Sigmoid colon (tissue), 7 donors: ENCODE measurements around the gene AXDND1. TPM values are rescaled to one million over a fixed set of nuclear protein-coding genes. Genes with fewer than 3 reads are reported as not detected.

Experiments
- DNase-seq: peaks from one replicate; pipeline ENCODE4 v3.0.0-alpha.2; 2019
- H3K27ac ChIP-seq, 4 donors: fragments of 200-600 bp; sonication (generic); one replicate each; pipeline ENCODE4 v1.5.1; 2016 to 2019; ENCODE audit warnings: mild to moderate bottlenecking in 1 of 4
- H3K27me3 ChIP-seq, 3 donors: fragments of 200-600 bp; sonication (generic); one replicate each; pipeline ENCODE4 v1.5.1; 2019; ENCODE audit warnings: mild to moderate bottlenecking in 1 of 3
- H3K36me3 ChIP-seq, 4 donors: fragments of 200-600 bp; sonication (generic); one replicate each; pipeline ENCODE4 v1.5.1; 2016 to 2019
- H3K4me1 ChIP-seq, 4 donors: fragments of 200-600 bp; sonication (generic); one replicate each; pipeline ENCODE4 v1.5.1; 2017 to 2019
- H3K4me3 ChIP-seq, 4 donors: fragments of 200-600 bp; sonication (generic); one replicate each; pipeline ENCODE4 v1.5.1; 2017 to 2019; ENCODE audit warnings: mild to moderate bottlenecking in 2 of 4, moderate library complexity in 1 of 4
- H3K9me3 ChIP-seq, 4 donors: fragments of 200-600 bp in 3 of 4; sonication (generic) in 3 of 4; one replicate each; pipeline versions ENCODE4 v1.5.1 to v1.6.1; 2013 to 2019
- EP300 ChIP-seq, 4 donors: sonication (generic); formaldehyde crosslinking; IDR thresholded peaks; one replicate each; pipeline ENCODE4 v1.6.1; 2017; ENCODE audit warnings: antibody characterized with exemption in 4 of 4
- POLR2A ChIP-seq, 2 donors: fragments of 450-650 bp; IDR thresholded peaks; one replicate each; pipeline ENCODE4 v1.6.1; 2016; ENCODE audit warnings: antibody characterized with exemption in 2 of 2, mild to moderate bottlenecking in 2 of 2, moderate library complexity in 2 of 2
- POLR2AphosphoS5 ChIP-seq, 4 donors: sonication (generic); formaldehyde crosslinking; IDR thresholded peaks; one replicate each; pipeline ENCODE4 v1.6.1; 2017; ENCODE audit warnings: antibody characterized with exemption in 4 of 4
- WGBS, 2 donors: extraction: QIAGEN DNeasy Blood & Tissue Kit; methylation state at CpG; one replicate each; pipeline ENCODE4 v1.1.7; 2013; 5-methylcytosine and 5-hydroxymethylcytosine counted together
- intact Hi-C: fragments of 100-400 bp; cut with DNase I; formaldehyde crosslinking; loops from one replicate; pipeline ENCODE4 v1.15.1; 2023
- polyA plus RNA-seq, 3 donors: library from polyadenylated mRNA; stranded (reverse); fragments of 200-250 nt; gene quantifications; one replicate each; pipeline ENCODE4 v1.2.3, GENCODE V29; 2013
- total RNA-seq, 4 donors: library from RNA; depleted of rRNA; stranded (reverse); fragments of >200 nt; gene quantifications; one replicate each; pipeline ENCODE4 v1.1.0, GENCODE V29; 2016
- TF ChIP-seq, protein P1 (sequence below), 4 experiments: fragments of 450-650 bp in 3 of 4; fragments of 200-600 bp in 1 of 4; IDR thresholded peaks; one replicate each; pipeline ENCODE4 v1.5.1; 2016 to 2019; ENCODE audit warnings: antibody characterized with exemption in 4 of 4, mild to moderate bottlenecking in 3 of 4, moderate library complexity in 2 of 4
- donor health status: healthy with polysubstance abuse.
- donor health status: Bipolar disorder and iron deficiency.
- donor health status: healthy.

Gene AXDND1
- total and polyA plus RNA-seq, 7 donors: 0.14 to 19.2 (median 2.4) TPM; not detected in 1

GRCh38 chr1:179530352-179530751 lies 164.6 kb downstream of the AXDND1 start:
- Histone ChIP-seq H3K27me3 (no peaks in the 10 kb centered on the region), H3K4me1 (peaks cover 0 to 4% (median 0%) of the 10 kb centered on the region in 4 donors), H3K27ac (no peak overlapping the region), H3K4me3 (no peak overlapping the region), H3K36me3 (no peaks in the 10 kb centered on the region), H3K9me3 (no peaks in the 10 kb centered on the region)
- TF ChIP-seq POLR2AphosphoS5 (IDR thresholded peaks at IDR 0.05) (no peak), EP300 (IDR thresholded peaks at IDR 0.05) (no peak), POLR2A (IDR thresholded peaks at IDR 0.05) (no peak)
- TF ChIP-seq, protein P1, sequence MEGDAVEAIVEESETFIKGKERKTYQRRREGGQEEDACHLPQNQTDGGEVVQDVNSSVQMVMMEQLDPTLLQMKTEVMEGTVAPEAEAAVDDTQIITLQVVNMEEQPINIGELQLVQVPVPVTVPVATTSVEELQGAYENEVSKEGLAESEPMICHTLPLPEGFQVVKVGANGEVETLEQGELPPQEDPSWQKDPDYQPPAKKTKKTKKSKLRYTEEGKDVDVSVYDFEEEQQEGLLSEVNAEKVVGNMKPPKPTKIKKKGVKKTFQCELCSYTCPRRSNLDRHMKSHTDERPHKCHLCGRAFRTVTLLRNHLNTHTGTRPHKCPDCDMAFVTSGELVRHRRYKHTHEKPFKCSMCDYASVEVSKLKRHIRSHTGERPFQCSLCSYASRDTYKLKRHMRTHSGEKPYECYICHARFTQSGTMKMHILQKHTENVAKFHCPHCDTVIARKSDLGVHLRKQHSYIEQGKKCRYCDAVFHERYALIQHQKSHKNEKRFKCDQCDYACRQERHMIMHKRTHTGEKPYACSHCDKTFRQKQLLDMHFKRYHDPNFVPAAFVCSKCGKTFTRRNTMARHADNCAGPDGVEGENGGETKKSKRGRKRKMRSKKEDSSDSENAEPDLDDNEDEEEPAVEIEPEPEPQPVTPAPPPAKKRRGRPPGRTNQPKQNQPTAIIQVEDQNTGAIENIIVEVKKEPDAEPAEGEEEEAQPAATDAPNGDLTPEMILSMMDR (IDR thresholded peaks at IDR 0.05): no peak
- intact Hi-C loops: no loop called here
- WGBS, 2 donors: 79 to 85% methylated on average over 1 of the region's 1 CpG
- DNase-seq: no peak

GRCh38 chr1:179541774-179542173 lies 176.0 kb downstream of the AXDND1 start:
- H3K4me1 ChIP-seq: no peaks in the 10 kb centered on the region
- H3K27ac ChIP-seq: no peak overlapping the region
- 74 to 82% methylated on average over 2 of the region's 2 CpGs for WGBS, 2 donors
- H3K36me3 ChIP-seq: no peaks in the 10 kb centered on the region
- DNase-seq: no peak
- TF ChIP-seq EP300 (IDR thresholded peaks at IDR 0.05) (no peak), POLR2AphosphoS5 (IDR thresholded peaks at IDR 0.05) (no peak), POLR2A (IDR thresholded peaks at IDR 0.05) (no peak)
- TF ChIP-seq, protein P1 (IDR thresholded peaks at IDR 0.05): no peak
- H3K27me3 ChIP-seq: no peaks in the 10 kb centered on the region
- intact Hi-C loops: no loop called here
- no peak overlapping the region for H3K4me3 ChIP-seq
- no peaks in the 10 kb centered on the region for H3K9me3 ChIP-seq

DNA sequence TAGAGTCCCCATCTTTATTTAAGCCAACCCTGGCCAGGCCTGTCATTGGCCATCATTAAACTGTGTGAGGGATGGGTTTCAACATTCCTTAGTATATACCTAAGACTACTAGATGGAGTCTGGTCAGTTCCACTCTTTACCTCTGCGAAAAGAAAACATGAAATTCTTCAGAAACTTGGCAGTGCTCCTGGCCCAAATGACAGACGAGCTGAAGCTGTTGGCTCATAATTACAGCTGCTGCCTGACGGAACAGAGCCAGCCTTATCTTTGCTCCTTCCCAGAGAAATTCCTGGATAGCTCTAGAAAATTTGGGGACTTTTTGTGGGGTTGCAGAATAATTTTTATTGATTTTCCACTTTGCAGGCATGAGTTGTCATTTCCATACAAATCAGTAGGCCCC lies 179.6 kb downstream of the AXDND1 start:
- intact Hi-C loops: no loop called here
- H3K4me1 ChIP-seq: no peaks in the 10 kb centered on the region
- H3K27me3 ChIP-seq: no peaks in the 10 kb centered on the region
- no peaks in the 10 kb centered on the region for H3K9me3 ChIP-seq
- WGBS, 2 donors: 40 to 59% methylated on average over 3 of the region's 3 CpGs
- DNase-seq: no peak
- H3K36me3 ChIP-seq: no peaks in the 10 kb centered on the region
- H3K27ac ChIP-seq: no peak overlapping the region
- H3K4me3 ChIP-seq: no peak overlapping the region
- no peak for TF ChIP-seq POLR2A (IDR thresholded peaks at IDR 0.05)
- TF ChIP-seq POLR2AphosphoS5 (IDR thresholded peaks at IDR 0.05): no peak
- no peak for TF ChIP-seq EP300 (IDR thresholded peaks at IDR 0.05)
- TF ChIP-seq, protein P1 (IDR thresholded peaks at IDR 0.05): no peak

DNA sequence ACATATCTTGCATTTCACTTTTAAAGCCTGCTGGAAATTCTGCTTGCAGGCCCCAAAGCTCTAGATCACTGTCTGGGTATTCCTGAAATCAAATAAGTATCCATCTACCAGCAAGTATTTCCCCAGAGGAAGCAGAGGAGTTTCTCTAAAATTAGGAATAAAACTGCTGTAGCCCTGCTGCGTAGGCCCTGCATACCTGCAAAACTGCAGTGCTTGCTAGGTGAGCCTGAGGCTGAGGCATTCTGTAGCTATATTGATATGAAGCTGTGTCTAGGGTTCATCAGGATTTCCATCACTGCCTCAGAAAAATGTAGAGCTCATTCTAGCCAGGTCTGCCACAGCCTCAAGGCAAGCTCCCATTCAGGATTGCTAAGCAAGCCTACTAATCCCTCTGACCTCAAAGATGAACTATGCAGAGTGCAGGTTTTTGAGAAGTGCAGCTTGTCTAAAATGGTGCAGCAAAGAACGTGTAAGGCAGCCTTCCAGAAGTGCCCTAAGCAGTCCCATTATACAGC lies 181.3 kb downstream of the AXDND1 start:
- intact Hi-C loops: no loop called here
- no peaks in the 10 kb centered on the region for H3K4me1 ChIP-seq
- H3K36me3 ChIP-seq: no peaks in the 10 kb centered on the region
- H3K27ac ChIP-seq: no peak overlapping the region
- H3K4me3 ChIP-seq: no peak overlapping the region
- no peaks in the 10 kb centered on the region for H3K27me3 ChIP-seq
- H3K9me3 ChIP-seq: no peaks in the 10 kb centered on the region
- TF ChIP-seq EP300 (IDR thresholded peaks at IDR 0.05) (no peak), POLR2A (IDR thresholded peaks at IDR 0.05) (no peak), POLR2AphosphoS5 (IDR thresholded peaks at IDR 0.05) (no peak)
- TF ChIP-seq, protein P1 (IDR thresholded peaks at IDR 0.05): no peak
- DNase-seq: no peak
- 75 to 87% methylated on average over 2 of the region's 2 CpGs for WGBS, 2 donors
